Right renal cortex interstitium (tissue), 3 donors: ENCODE data around the gene SLC25A23. TPM values are rescaled to one million over a fixed set of nuclear protein-coding genes. Genes with fewer than 3 reads are reported as not detected.
"Not testable (repeated sequence)": the region's sequence is repeated elsewhere in the genome, so short reads cannot be mapped to it uniquely, and the experiment has no call there.

Experiments used
- DNase-seq, 3 donors: peaks; one replicate each; pipeline ENCODE4 v3.0.0-alpha.2; 2013; ENCODE audit warnings: low read depth in 3 of 3, low spot score in 2 of 3
- polyA plus RNA-seq, 3 donors: library from polyadenylated mRNA; unstranded; fragments of 120-200 nt; gene quantifications; one replicate each; pipeline ENCODE4 v1.2.1, GENCODE V29; 2013; ENCODE audit not compliant: insufficient read length in 3 of 3

SLC25A23 gene
- 10 to 100 TPM; 66.1 to 76.8 (median 66.4) TPM for polyA plus RNA-seq

- peak in 2 of 3 donors; percentile 45 to 67 for DNase-seq
These were observed at the start of gene SLC25A23 for GRCh38 chr19:6459262-6460098. SLC25A23 (minus strand) TSS chr19:6459792; CDS start chr19:6459628, 164 bp downstream.

DNA sequence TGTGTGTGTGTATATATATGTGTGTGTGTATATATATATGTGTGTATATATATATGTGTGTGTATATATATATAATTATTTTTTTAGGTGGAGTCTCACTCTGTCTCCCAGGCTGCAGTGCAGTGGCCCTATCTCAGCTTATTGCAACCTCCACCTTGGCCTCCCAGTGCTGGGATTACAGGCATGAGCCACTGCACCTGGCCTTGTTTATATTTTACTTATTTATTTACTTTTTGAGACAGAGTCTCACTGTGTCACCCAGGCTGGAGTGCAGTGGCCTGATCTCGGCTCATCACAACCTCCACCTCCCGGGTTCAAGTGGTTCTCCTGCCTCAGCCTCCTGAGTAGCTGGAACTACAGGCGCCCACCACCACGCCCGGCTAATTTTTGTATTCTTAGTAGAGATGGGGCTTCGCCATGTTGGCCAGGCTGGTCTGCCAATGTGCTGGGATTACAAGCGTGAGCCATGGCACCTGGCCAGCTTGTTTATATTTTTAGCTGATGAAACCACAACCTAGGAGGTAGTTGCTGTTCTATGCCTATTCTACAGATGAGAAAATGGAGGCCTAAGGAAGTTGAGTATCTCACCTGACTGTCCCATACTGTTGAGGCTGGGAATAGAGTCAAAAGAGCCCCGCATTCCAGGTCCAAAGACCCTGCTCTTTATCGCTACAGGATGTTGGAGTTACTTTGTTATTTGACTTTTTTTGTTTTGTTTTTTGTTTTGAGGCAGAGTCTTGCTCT, 48.6 kb upstream of the SLC25A23 start:
- not testable (repeated sequence) for DNase-seq

- no peak for DNase-seq
These were observed 44.0 kb upstream of the SLC25A23 start for GRCh38 chr19:6503407-6504201.

GRCh38 chr19:6501740-6502648, 42.4 kb upstream of the SLC25A23 start, which contains the start of gene TUBB4A:
TUBB4A (minus strand) TSS chr19:6502309; CDS start chr19:6502212, 97 bp downstream.
- DNase-seq = no peak

GRCh38 chr19:6500837-6501739, 41.5 kb upstream of the SLC25A23 start:
- DNase-seq = no peak

DNA sequence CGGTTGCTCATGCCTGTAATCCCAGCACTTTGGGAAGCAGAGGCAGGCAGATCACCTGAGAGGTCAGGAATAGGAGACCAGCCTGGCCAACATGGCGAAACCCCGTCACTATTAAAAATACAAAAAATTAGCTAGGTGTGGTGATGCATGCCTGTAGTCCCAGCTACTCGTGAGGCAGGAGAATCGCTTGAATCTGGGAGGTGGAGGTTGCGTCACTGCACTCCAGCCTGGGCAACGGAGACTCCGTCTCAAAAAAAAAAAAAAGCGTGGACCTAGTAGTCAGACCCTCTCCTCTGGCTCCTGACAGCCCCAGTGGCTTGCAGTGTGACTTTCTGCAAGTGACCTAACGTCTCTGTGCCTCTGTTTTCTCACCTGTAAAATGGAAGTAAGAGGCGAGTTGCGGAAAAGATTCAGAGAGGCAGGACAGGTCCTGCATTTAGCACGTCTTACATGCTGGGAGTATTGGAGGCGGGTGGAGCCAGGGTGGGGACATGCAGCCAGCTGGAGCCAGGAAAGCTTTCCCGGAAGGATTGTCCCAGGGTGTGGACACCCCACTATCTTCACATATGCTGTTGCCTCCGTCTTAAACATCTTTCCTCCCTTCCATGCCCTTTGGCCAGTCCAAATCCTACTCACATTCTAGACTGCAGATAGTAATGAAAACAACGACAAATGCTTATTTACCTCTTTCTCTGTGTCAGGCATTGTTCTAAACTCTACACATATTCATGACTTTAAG, 39.6 kb upstream of the SLC25A23 start:
- DNase-seq = no peak

DNA sequence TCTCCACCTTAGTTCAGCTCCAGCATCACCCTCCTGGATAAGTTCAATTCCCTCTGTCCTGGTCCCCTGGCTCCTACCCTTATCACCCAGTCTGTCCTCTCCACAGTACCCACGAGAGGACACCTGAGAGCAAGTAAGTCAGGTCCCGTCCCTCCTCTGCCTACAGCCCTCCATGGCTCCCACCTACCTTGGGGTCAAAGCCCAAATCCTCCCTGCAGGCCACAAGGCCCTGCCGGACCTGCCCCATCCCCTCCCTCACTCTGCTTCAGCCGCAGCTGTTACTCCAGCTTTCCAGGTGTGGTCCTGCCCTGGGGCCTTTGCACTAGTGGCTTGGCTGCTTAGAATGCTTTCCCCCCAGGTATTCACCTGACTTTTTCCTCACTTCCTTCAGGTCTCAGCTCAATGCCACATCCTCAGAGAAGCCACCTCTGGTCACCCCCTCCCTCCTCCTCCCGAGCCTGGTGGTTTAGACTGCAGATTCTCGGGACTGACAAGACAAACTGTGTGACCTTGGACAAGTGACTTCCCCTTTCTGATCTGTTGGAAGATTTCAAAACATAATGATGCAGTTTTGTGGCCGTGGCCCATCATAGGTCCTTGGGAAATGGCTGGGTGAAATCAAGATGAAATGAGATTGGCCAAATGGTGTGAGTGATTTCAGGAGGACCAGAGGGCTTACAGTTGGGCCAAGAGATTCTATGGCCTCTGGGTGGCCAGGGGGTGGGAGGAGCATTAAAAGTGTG, 38.9 kb upstream of the SLC25A23 start:
- no peak for DNase-seq

- DNase-seq = no peak
These were observed 36.4 kb upstream of the SLC25A23 start for GRCh38 chr19:6495947-6496346.

DNA sequence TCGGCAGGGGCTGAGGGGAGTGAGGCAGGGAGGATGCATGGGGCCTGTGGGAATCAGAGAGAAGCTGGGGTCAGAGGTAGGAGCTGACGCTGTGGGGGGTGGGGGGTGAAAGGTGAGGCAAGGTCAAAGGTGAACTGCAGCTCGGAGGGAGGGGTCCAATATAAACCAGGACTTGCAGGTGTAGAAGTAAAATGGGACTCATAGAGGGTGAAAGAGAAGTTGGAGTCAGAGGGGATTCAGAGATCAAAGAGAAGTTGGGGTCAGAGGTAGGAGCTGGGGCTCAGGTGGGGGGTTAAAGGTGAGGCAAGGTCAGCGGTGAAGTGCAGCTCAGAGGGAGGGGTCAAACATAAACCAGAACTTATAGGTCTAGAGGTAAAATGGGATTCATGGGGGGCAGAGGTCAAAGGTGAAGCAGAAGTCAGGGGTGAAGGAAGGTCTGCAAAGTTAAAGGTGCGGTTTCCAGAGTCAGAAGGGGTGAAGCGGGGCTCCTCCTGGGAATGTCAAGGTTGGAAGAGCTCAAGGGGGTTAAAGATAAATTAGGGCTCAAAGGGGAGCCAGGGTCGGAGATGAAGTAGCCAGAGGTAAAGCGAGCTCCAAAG, 34.9 kb upstream of the SLC25A23 start:
- DNase-seq = no peak

DNA sequence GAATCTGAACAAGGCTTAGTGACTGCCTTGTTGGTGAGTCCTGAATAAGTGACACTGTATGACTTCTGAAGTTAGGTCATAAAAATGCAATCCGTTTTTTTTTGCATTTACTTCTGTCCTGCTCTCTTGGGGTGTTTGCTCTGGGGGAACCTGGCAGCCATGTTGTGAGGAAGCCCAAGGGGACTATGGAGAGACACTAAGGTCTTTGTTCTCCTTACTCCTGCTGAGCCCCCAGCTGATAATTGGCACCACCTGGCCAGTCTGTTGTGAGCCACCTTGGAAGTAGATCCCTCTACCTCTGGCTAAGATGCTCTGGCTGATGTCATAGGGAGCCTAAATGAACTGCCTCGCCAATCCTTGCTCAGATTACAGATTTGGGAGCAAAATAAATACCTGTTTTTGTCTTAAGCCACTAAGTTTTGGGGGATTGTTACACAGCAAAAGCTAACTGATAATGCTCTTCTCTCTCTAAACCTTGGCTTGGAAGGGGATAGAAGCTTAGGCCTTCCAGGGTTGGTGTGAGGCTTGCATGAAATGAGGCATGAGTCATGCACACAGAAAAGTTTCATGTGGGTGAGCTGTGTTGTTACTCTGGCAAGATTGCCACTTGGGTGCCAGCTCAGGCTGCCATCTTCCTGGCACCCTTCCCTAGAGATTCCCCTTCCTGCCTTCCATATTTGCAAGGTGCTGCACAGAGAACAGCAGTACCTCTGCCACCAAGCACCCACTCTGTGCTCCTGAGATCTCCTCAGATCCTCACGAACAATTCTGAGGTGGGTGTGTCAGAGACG, 32.4 kb upstream of the SLC25A23 start:
- DNase-seq = no peak

- DNase-seq = no peak
These were observed 30.5 kb upstream of the SLC25A23 start for GRCh38 chr19:6490134-6490533.

DNA sequence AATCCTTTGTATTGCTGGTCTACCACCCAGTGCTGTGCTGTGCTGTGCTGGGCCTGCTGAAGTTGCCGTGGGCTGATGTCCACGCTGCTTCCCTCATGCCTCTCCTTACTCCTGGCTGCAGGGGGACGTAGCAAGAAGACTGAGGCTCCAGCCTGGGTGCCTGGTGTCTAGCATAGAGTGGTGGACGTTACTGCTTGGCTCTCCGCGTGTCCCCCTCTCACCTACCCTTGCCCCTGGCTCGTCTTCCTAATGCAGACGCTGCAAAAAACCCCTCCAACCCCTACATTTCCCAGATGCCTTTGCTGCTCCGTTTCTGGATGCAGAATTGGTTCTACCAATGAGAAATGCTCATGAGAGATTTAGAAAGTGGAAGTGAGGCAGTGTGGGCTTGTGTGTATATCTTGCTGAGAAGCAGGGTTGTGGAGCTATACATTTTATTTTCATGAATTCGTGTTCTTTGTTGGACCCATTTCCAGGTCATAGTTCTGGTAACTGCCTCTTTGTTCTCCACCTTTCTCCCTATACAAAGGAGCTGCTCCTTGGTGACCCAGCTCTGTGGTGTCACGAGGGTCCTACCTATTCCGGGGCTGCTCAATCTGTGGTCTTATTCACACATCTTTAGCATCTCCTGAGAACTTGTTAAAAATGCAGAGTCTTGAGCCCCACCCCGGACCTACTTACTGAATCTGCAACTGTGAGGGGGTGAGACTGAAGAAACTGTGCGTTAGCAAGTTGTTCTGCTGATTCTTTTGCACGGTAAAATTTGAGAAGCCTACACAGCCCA, 29.9 kb upstream of the SLC25A23 start:
- DNase-seq = no peak

DNA sequence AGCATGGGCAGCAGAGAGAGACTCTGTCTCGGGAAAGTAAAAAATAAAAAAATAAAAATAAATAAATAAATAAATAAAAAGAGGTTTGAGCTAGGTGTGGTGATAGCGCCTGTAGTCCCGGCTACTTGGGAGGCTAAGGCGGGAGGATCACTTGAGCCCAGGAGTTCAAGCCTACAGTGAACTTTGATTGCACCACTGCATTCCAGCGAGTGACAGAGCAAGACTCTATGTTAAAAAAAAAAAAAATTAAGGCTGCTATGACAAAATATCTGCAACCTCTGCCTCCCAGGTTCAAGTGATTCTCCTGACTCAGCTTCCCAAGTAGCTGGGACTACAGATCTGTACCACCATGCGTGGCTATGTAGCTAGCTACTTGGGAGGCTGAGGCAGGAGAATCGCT, 25.2 kb upstream of the SLC25A23 start:
- DNase-seq = no peak

- no peak for DNase-seq
These were observed 24.6 kb upstream of the SLC25A23 start for GRCh38 chr19:6484230-6484629.

DNA sequence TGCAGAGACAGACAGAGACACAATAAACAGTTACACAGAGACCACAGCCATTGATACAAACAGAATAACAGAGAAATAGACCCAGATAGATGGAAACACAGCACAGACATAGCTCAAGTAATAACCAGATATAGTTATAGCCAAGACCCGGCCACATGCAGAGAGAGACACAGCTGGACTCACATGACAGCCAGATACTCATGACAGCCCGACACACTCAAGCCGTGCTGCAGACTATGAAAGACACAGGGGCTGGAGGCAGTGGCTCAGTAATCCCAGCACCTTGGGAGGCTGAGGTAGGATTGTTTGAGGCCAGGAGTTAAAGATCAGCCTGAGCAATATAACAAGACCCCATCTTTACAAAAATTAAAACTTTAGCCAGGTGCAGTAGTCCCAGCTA, 23.6 kb upstream of the SLC25A23 start:
- no peak for DNase-seq

GRCh38 chr19:6482343-6482686, 22.7 kb upstream of the SLC25A23 start:
- no peak for DNase-seq
